ENCODE measurements around the gene SAMM50. TPM values are rescaled to one million over a fixed set of nuclear protein-coding genes. Genes with fewer than 3 reads are reported as not detected.

The SAMM50 gene
- total and polyA plus RNA-seq, 2 donors (not counting 1 experiment from before 2014, with no cell fraction given): 32.9 to 45.7 TPM

DNA sequence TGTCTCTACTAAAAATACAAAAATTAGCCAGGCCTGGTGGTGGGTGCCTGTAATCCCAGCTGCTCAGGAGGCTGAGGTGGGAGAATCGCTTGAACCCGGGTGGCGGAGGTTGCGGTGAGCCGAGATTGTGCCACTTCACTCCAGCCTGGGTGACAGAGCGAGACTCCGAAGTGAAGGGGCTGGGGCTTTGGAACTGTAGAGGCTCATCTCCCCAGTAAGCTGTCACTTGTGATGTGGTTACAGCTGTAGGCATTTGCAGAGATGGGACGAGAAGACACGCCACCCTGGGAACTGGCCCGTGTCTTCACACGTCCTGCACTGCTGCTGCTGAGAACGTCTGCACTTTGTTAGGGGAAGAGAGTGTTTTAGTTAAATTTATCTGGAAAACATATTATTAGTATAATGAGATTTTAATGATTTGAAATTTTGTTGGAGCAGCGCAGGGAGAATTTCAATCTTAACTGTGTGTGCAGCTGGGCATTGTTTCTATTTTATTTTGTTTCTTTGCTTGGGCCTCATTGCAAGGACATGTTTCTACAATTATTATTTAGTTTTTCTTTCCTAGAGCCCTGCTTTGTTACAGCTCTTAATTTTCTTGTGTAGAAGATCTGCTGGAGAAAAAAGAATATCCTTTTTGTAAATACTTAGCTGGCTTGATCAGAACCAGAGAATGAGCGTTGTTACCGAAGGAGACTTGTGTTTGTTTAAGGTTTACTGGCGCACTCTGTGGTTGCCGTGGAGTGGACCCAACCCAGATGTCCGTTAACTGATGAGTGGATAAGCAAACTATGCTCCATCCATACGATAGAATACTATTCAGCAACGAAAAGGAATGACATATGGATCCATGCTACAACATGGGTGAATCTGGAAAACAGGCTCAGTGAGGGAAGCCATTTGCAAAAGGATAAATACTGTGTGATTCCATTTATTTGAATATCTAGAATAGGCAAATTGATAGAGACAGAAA lies 87.3 kb downstream of the SAMM50 start:
- H3K4me1 ChIP-seq (ENCODE audit: control insufficient read depth, extremely low read depth, insufficient read depth, low read length): peaks cover 4% of the 10 kb centered on the region
- H3K4me3 ChIP-seq (replicated peaks in 1 of 4; ENCODE audit: control extremely low read depth in 1 of 4, insufficient read depth in 1 of 4, low read depth in 3 of 4, low read length in 4 of 4): no peak overlapping the region
- H4K20me1 ChIP-seq (ENCODE audit: control insufficient read depth, extremely low read depth, insufficient read depth, low read length): no peaks in the 10 kb centered on the region
- no peak overlapping the region for H2AFZ ChIP-seq (ENCODE audit: low read length)
- H3K27me3 ChIP-seq (ENCODE audit: control insufficient read depth, insufficient read depth, low read length): no peaks in the 10 kb centered on the region
- H3K27ac ChIP-seq (ENCODE audit: insufficient read depth, low read length): no peak overlapping the region
- no peak overlapping the region for H3K4me2 ChIP-seq (ENCODE audit: extremely low read depth, insufficient read depth, low read length)
- DNase-seq (ENCODE audit: low read depth in 2 of 2): peak; percentile 53 to 59
- H3K9me3 ChIP-seq (ENCODE audit: control insufficient read depth, insufficient read depth, low read depth, low read length): no peaks in the 10 kb centered on the region
- H3K36me3 ChIP-seq (ENCODE audit: control insufficient read depth, insufficient read depth, low read length): no peaks in the 10 kb centered on the region
- TF ChIP-seq EZH2 (IDR thresholded peaks at IDR 0.05; ENCODE audit: low read length, missing control alignments) (no peak), CTCF (conservative IDR thresholded peaks at IDR 0.05 in 1 of 2, IDR thresholded peaks at IDR 0.05 in 1 of 2; ENCODE audit: low read depth in 1 of 2, low read length in 2 of 2) (no peak)
- no peaks in the 10 kb centered on the region for H3K79me2 ChIP-seq (ENCODE audit: control insufficient read depth, insufficient read depth, low read length)
- H3K9ac ChIP-seq (ENCODE audit: insufficient read depth, low read length): no peak overlapping the region

DNA sequence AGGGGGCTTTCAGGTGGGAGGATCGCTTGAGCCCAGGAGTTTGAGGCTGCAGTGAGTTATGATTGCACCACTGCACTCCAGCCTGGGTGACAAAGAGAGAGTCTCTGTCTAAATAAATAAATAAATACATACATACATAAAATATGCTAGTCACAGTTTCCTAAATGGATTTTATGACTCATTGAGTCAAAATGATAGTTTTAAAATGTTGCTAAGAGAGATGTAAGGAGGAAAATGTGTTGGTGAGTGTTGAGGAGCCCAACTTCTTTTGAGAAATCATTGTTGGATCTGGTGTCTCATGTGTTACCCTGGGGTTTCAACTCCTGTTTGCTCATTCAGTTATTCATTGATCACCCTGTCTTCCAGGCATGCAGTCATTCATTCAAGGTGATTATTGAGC lies 89.9 kb downstream of the SAMM50 start:
- H3K4me2 ChIP-seq (ENCODE audit: extremely low read depth, insufficient read depth, low read length): no peak overlapping the region
- no peak overlapping the region for H3K27ac ChIP-seq (ENCODE audit: insufficient read depth, low read length)
- no peaks in the 10 kb centered on the region for H3K4me1 ChIP-seq (ENCODE audit: control insufficient read depth, extremely low read depth, insufficient read depth, low read length)
- TF ChIP-seq EZH2 (IDR thresholded peaks at IDR 0.05; ENCODE audit: low read length, missing control alignments): no peak
- TF ChIP-seq CTCF (conservative IDR thresholded peaks at IDR 0.05 in 1 of 2, IDR thresholded peaks at IDR 0.05 in 1 of 2; ENCODE audit: low read depth in 1 of 2, low read length in 2 of 2): no peak
- H3K9me3 ChIP-seq (ENCODE audit: control insufficient read depth, insufficient read depth, low read depth, low read length): no peaks in the 10 kb centered on the region
- H3K9ac ChIP-seq (ENCODE audit: insufficient read depth, low read length): no peak overlapping the region
- H3K4me3 ChIP-seq (replicated peaks in 1 of 4; ENCODE audit: control extremely low read depth in 1 of 4, insufficient read depth in 1 of 4, low read depth in 3 of 4, low read length in 4 of 4): no peak overlapping the region
- H4K20me1 ChIP-seq (ENCODE audit: control insufficient read depth, extremely low read depth, insufficient read depth, low read length): no peaks in the 10 kb centered on the region
- no peaks in the 10 kb centered on the region for H3K27me3 ChIP-seq (ENCODE audit: control insufficient read depth, insufficient read depth, low read length)
- H3K36me3 ChIP-seq (ENCODE audit: control insufficient read depth, insufficient read depth, low read length): no peaks in the 10 kb centered on the region
- peak in 1 of 2 donors; percentile 68 for DNase-seq (ENCODE audit: low read depth in 2 of 2)
- no peak overlapping the region for H2AFZ ChIP-seq (ENCODE audit: low read length)
- H3K79me2 ChIP-seq (ENCODE audit: control insufficient read depth, insufficient read depth, low read length): no peaks in the 10 kb centered on the region

Other genes starting within 250 kb of the SAMM50 start
- gene EFCAB6, start 143.1 kb upstream of the SAMM50 start, total RNA-seq: 1.5 and 2.3 TPM in 2 replicates
- 0.38 and 1.0 TPM in 2 replicates for gene EFCAB6, start 143.1 kb upstream of the SAMM50 start, polyA plus RNA-seq
- gene SULT4A1, start 92.9 kb upstream of the SAMM50 start, total RNA-seq: under 0.01 and 0.50 TPM in 2 replicates
- gene SULT4A1, start 92.9 kb upstream of the SAMM50 start, polyA plus RNA-seq: 0.09 and 0.16 TPM in 2 replicates
- gene PNPLA5, start 63.4 kb upstream of the SAMM50 start, total RNA-seq: under 0.01 and 0.33 TPM in 2 replicates
- gene PNPLA5, start 63.4 kb upstream of the SAMM50 start, polyA plus RNA-seq: 0.06 TPM in 1 of 2 replicates, not detected in the other
- 3.6 and 12.6 TPM in 2 replicates for gene PNPLA3, start 31.6 kb upstream of the SAMM50 start, total RNA-seq
- gene PNPLA3, start 31.6 kb upstream of the SAMM50 start, polyA plus RNA-seq: 4.6 and 6.8 TPM in 2 replicates
- gene PARVB, start 68.9 kb downstream of the SAMM50 start, total RNA-seq: 8.5 and 12.1 TPM in 2 replicates
- 47.3 and 55.2 TPM in 2 replicates for gene PARVB, start 68.9 kb downstream of the SAMM50 start, polyA plus RNA-seq
- not detected in 2 replicates for gene PARVG, start 225.5 kb downstream of the SAMM50 start, total RNA-seq
- not detected in 2 replicates for gene PARVG, start 225.5 kb downstream of the SAMM50 start, polyA plus RNA-seq